ENCODE data around the gene LRMDA. TPM values are rescaled to one million over a fixed set of nuclear protein-coding genes. Genes with fewer than 3 reads are reported as not detected.
A peak's percentile ranks its signal among the peaks of the same experiment; 100 is the strongest.

Gene LRMDA
- polyA plus RNA-seq, 3 donors = 39.8 to 59.6 (median 56.4) TPM

GRCh38 chr10:75703191-75703854 lies 271.9 kb downstream of the LRMDA start:
- H3K4me3 Mint-ChIP-seq = no peak overlapping the region
- peaks cover 0 to 2% (median 2%) of the 10 kb centered on the region in 3 donors for H3K27me3 Mint-ChIP-seq (ENCODE audit: low read depth in 3 of 3)
- Histone ChIP-seq H3K27ac (ENCODE audit: low read depth in 1 of 2, low read length in 2 of 2) (no peak overlapping the region), H3K27me3 (ENCODE audit: control insufficient read depth in 2 of 2, insufficient read depth in 2 of 2, low read length in 2 of 2) (no peaks in the 10 kb centered on the region), H3K4me2 (replicated peaks; ENCODE audit: extremely low read depth, low read length, poor library complexity, severe bottlenecking) (no peak overlapping the region), H3K4me3 (replicated peaks in 1 of 3; ENCODE audit: low read depth in 2 of 3, low read length in 3 of 3) (no peak overlapping the region), H4K20me1 (ENCODE audit: insufficient read depth, low read length) (peaks cover 29% of the 10 kb centered on the region), H3K9ac (ENCODE audit: insufficient read depth, low read length, poor library complexity, severe bottlenecking) (no peak overlapping the region), H3K79me2 (ENCODE audit: insufficient read depth, low read length) (peaks cover 7% of the 10 kb centered on the region), H3K36me3 (replicated peaks in 1 of 2; ENCODE audit: control insufficient read depth in 1 of 2, insufficient read depth in 2 of 2, low read length in 2 of 2) (no peaks in the 10 kb centered on the region), H2AFZ (ENCODE audit: insufficient read depth, low read depth, low read length, poor library complexity, severe bottlenecking) (no peak overlapping the region), H3K9me3 (replicated peaks in 1 of 2; ENCODE audit: control insufficient read depth in 1 of 2, insufficient read depth in 1 of 2, low read length in 2 of 2) (no peaks in the 10 kb centered on the region), H3K4me1 (ENCODE audit: control insufficient read depth in 1 of 2, insufficient read depth in 2 of 2, low read length in 2 of 2) (peaks cover 6 to 11% of the 10 kb centered on the region in 2 donors)
- H3K4me1 Mint-ChIP-seq = peaks cover 13% of the 10 kb centered on the region
- DNase-seq = no peak
- H3K9me3 Mint-ChIP-seq = peaks cover 0 to 3% (median 0%) of the 10 kb centered on the region in 7 donors
- peaks cover 4 to 8% of the 10 kb centered on the region in 2 donors for H3K36me3 Mint-ChIP-seq
- peak overlapping the region in 1 of 7 donors; percentile 45 for H3K27ac Mint-ChIP-seq
- WGBS (ENCODE audit: insufficient coverage) = no CpG with 5 or more reads among the region's 9 CpGs
- TF ChIP-seq CTCF (IDR thresholded peaks at IDR 0.05) = no peak
- intact Hi-C loops (cut with micrococcal nuclease) = no loop called here

- peaks cover 0 to under 1% (median 0%) of the 10 kb centered on the region in 7 donors for H3K9me3 Mint-ChIP-seq
- H3K27ac ChIP-seq (ENCODE audit: low read depth in 1 of 2, low read length in 2 of 2) = no peak overlapping the region
- H3K4me1 Mint-ChIP-seq = peaks cover 20% of the 10 kb centered on the region
- no peak for TF ChIP-seq CTCF (IDR thresholded peaks at IDR 0.05)
- no peak overlapping the region for H2AFZ ChIP-seq (ENCODE audit: insufficient read depth, low read depth, low read length, poor library complexity, severe bottlenecking)
- H3K9ac ChIP-seq (ENCODE audit: insufficient read depth, low read length, poor library complexity, severe bottlenecking) = no peak overlapping the region
- peaks cover 11 to 14% of the 10 kb centered on the region in 2 donors for H3K4me1 ChIP-seq (ENCODE audit: control insufficient read depth in 1 of 2, insufficient read depth in 2 of 2, low read length in 2 of 2)
- peaks cover 4 to 8% of the 10 kb centered on the region in 2 donors for H3K36me3 Mint-ChIP-seq
- peaks cover 0 to 2% (median under 1%) of the 10 kb centered on the region in 3 donors for H3K27me3 Mint-ChIP-seq (ENCODE audit: low read depth in 3 of 3)
- H3K4me3 Mint-ChIP-seq = no peak overlapping the region
- H3K27ac Mint-ChIP-seq = peak overlapping the region in 2 of 7 donors; percentile 2 to 70
- no peak overlapping the region for H3K4me3 ChIP-seq (replicated peaks in 1 of 3; ENCODE audit: low read depth in 2 of 3, low read length in 3 of 3)
- no peak overlapping the region for H3K4me2 ChIP-seq (replicated peaks; ENCODE audit: extremely low read depth, low read length, poor library complexity, severe bottlenecking)
- intact Hi-C loops (cut with micrococcal nuclease) = no loop called here
- no peaks in the 10 kb centered on the region for H3K9me3 ChIP-seq (replicated peaks in 1 of 2; ENCODE audit: control insufficient read depth in 1 of 2, insufficient read depth in 1 of 2, low read length in 2 of 2)
- no peak for DNase-seq
- peaks cover 10% of the 10 kb centered on the region for H3K79me2 ChIP-seq (ENCODE audit: insufficient read depth, low read length)
- H3K36me3 ChIP-seq (replicated peaks in 1 of 2; ENCODE audit: control insufficient read depth in 1 of 2, insufficient read depth in 2 of 2, low read length in 2 of 2) = no peaks in the 10 kb centered on the region
- 100% methylated on average over 2 of the region's 5 CpGs for WGBS (ENCODE audit: insufficient coverage)
- H3K27me3 ChIP-seq (ENCODE audit: control insufficient read depth in 2 of 2, insufficient read depth in 2 of 2, low read length in 2 of 2) = no peaks in the 10 kb centered on the region
- H4K20me1 ChIP-seq (ENCODE audit: insufficient read depth, low read length) = peaks cover 46% of the 10 kb centered on the region
These were observed 274.0 kb downstream of the LRMDA start for GRCh38 chr10:75705426-75705825.

Measured in CD14-positive monocyte (primary cell).